ENCODE results near the gene RRP7A.
"Not testable (repeated sequence)": the region's sequence is repeated elsewhere in the genome, so short reads cannot be mapped to it uniquely, and the experiment has no call there.

Gene RRP7A

GRCh38 chr22:42519525-42520401 is at the start of gene RRP7A:
Gene RRP7A, minus strand, starts transcription at chr22:42519796. Its CDS starts 10 bp downstream, at chr22:42519786.
- Mint-ChIP-seq H3K36me3 (peaks cover 44% of the 10 kb centered on the region), H3K4me3 (peak within 1 kb of the TSS; percentile 94), H3K27ac (peak within 1 kb of the TSS; percentile 95), H3K4me1 (peaks cover 20% of the 10 kb centered on the region), H3K9me3 (no peaks in the 10 kb centered on the region)
- DNase-seq (ENCODE audit: low spot score in 2 of 2) (peak; percentile 70 to 85), ATAC-seq (peak; percentile 91)

GRCh38 chr22:42567950-42568349 is 48.4 kb upstream of the RRP7A start:
- H3K36me3 Mint-ChIP-seq, result peaks cover 30% of the 10 kb centered on the region
- H3K27ac Mint-ChIP-seq; H3K4me3 Mint-ChIP-seq; H3K4me1 Mint-ChIP-seq; ATAC-seq; H3K9me3 Mint-ChIP-seq; DNase-seq (ENCODE audit: low spot score in 2 of 2): not testable (repeated sequence)

GRCh38 chr22:42565956-42566355 is 46.4 kb upstream of the RRP7A start:
- no peak for ATAC-seq
- Mint-ChIP-seq H3K9me3 (no peaks in the 10 kb centered on the region), H3K4me3 (no peak overlapping the region), H3K4me1 (peaks cover 3% of the 10 kb centered on the region), H3K36me3 (peaks cover 10% of the 10 kb centered on the region), H3K27ac (no peak overlapping the region)
- DNase-seq (ENCODE audit: low spot score in 2 of 2), result no peak

- no peak overlapping the region for H3K4me3 Mint-ChIP-seq
- peaks cover 7% of the 10 kb centered on the region for H3K4me1 Mint-ChIP-seq
- H3K27ac Mint-ChIP-seq, result no peak overlapping the region
- H3K9me3 Mint-ChIP-seq, result no peaks in the 10 kb centered on the region
- H3K36me3 Mint-ChIP-seq, result no peaks in the 10 kb centered on the region
- DNase-seq (ENCODE audit: low spot score in 2 of 2) (no peak), ATAC-seq (no peak)
These were observed 45.1 kb upstream of the RRP7A start for GRCh38 chr22:42564699-42565098.

GRCh38 chr22:42563943-42564342 is 44.3 kb upstream of the RRP7A start:
- DNase-seq (ENCODE audit: low spot score in 2 of 2); ATAC-seq; H3K27ac Mint-ChIP-seq; H3K4me3 Mint-ChIP-seq; H3K9me3 Mint-ChIP-seq; H3K36me3 Mint-ChIP-seq; H3K4me1 Mint-ChIP-seq: not testable (repeated sequence)

GRCh38 chr22:42562684-42563083 is 43.1 kb upstream of the RRP7A start:
- Mint-ChIP-seq H3K4me3 (no peak overlapping the region), H3K27ac (no peak overlapping the region), H3K9me3 (no peaks in the 10 kb centered on the region), H3K36me3 (no peaks in the 10 kb centered on the region), H3K4me1 (peaks cover 7% of the 10 kb centered on the region)
- no peak for DNase-seq (ENCODE audit: low spot score in 2 of 2)
- no peak for ATAC-seq

GRCh38 chr22:42562279-42562678 is 42.7 kb upstream of the RRP7A start:
- Mint-ChIP-seq H3K27ac (no peak overlapping the region), H3K36me3 (no peaks in the 10 kb centered on the region), H3K4me3 (no peak overlapping the region), H3K4me1 (peaks cover 7% of the 10 kb centered on the region), H3K9me3 (no peaks in the 10 kb centered on the region)
- no peak for DNase-seq (ENCODE audit: low spot score in 2 of 2)
- no peak for ATAC-seq

- H3K4me1 Mint-ChIP-seq, result peaks cover 7% of the 10 kb centered on the region
- ATAC-seq (no peak), DNase-seq (ENCODE audit: low spot score in 2 of 2) (no peak)
- H3K4me3 Mint-ChIP-seq, result no peak overlapping the region
- no peaks in the 10 kb centered on the region for H3K36me3 Mint-ChIP-seq
- no peaks in the 10 kb centered on the region for H3K9me3 Mint-ChIP-seq
- H3K27ac Mint-ChIP-seq, result no peak overlapping the region
These were observed 42.3 kb upstream of the RRP7A start for GRCh38 chr22:42561856-42562255.

GRCh38 chr22:42560781-42561180 is 41.2 kb upstream of the RRP7A start:
- ATAC-seq (peak; percentile 47), DNase-seq (ENCODE audit: low spot score in 2 of 2) (no peak)
- Mint-ChIP-seq H3K9me3 (no peaks in the 10 kb centered on the region), H3K4me1 (peaks cover 7% of the 10 kb centered on the region), H3K4me3 (no peak overlapping the region), H3K27ac (no peak overlapping the region), H3K36me3 (no peaks in the 10 kb centered on the region)

- ATAC-seq, result no peak
- no peak for DNase-seq (ENCODE audit: low spot score in 2 of 2)
- Mint-ChIP-seq H3K36me3 (no peaks in the 10 kb centered on the region), H3K4me1 (peaks cover 7% of the 10 kb centered on the region), H3K4me3 (no peak overlapping the region), H3K27ac (no peak overlapping the region), H3K9me3 (no peaks in the 10 kb centered on the region)
These were observed 40.8 kb upstream of the RRP7A start for GRCh38 chr22:42560381-42560780.

- DNase-seq (ENCODE audit: low spot score in 2 of 2) (peak; percentile 78 to 88), ATAC-seq (peak; percentile 95)
- peak within 1 kb of the TSS; percentile 76 for H3K4me3 Mint-ChIP-seq
- peak within 1 kb of the TSS; percentile 81 for H3K27ac Mint-ChIP-seq
- H3K36me3 Mint-ChIP-seq, result no peaks in the 10 kb centered on the region
- H3K4me1 Mint-ChIP-seq, result peaks cover 20% of the 10 kb centered on the region
- H3K9me3 Mint-ChIP-seq, result no peaks in the 10 kb centered on the region
These were observed 34.1 kb upstream of the RRP7A start, which contains the start of gene SERHL2 for GRCh38 chr22:42553475-42554361. Gene SERHL2, plus strand, starts transcription at chr22:42553956. Its CDS starts 65 bp downstream, at chr22:42554021.

- not testable (repeated sequence) for ATAC-seq; DNase-seq (ENCODE audit: low spot score in 2 of 2); H3K9me3 Mint-ChIP-seq; H3K36me3 Mint-ChIP-seq
- H3K4me1 Mint-ChIP-seq, result peaks cover 20% of the 10 kb centered on the region
- peak overlapping the region; percentile 76 for H3K4me3 Mint-ChIP-seq
- H3K27ac Mint-ChIP-seq, result peak overlapping the region; percentile 81
These were observed 32.7 kb upstream of the RRP7A start for GRCh38 chr22:42552294-42552647.

- Mint-ChIP-seq H3K27ac (no peak overlapping the region), H3K9me3 (no peaks in the 10 kb centered on the region), H3K4me3 (no peak overlapping the region), H3K36me3 (no peaks in the 10 kb centered on the region), H3K4me1 (peaks cover 20% of the 10 kb centered on the region)
- ATAC-seq, result no peak
- no peak for DNase-seq (ENCODE audit: low spot score in 2 of 2)
These were observed 29.9 kb upstream of the RRP7A start for GRCh38 chr22:42549331-42550060.

- peaks cover 20% of the 10 kb centered on the region for H3K4me1 Mint-ChIP-seq
- H3K36me3 Mint-ChIP-seq, result no peaks in the 10 kb centered on the region
- DNase-seq (ENCODE audit: low spot score in 2 of 2) (no peak), ATAC-seq (no peak)
- no peak overlapping the region for H3K27ac Mint-ChIP-seq
- no peaks in the 10 kb centered on the region for H3K9me3 Mint-ChIP-seq
- no peak overlapping the region for H3K4me3 Mint-ChIP-seq
These were observed 29.2 kb upstream of the RRP7A start for GRCh38 chr22:42548597-42549330.

Measured in stimulated activated effector memory CD8-positive, alpha-beta T cell treated with anti-CD3 and anti-CD28 coated beads, Interleukin-12 subunit alpha, Interleukin-12 subunit beta, amount 100 ng/mL, for 72 hours (primary cell).